Esophagus muscularis mucosa (tissue), 4 donors: ENCODE data around the gene TRPM8.

ENCODE experiments used
- EP300 ChIP-seq: sonication (generic); formaldehyde crosslinking; IDR thresholded peaks from one replicate; pipeline ENCODE4 v1.6.1; 2017; ENCODE audit warnings: antibody characterized with exemption
- POLR2A ChIP-seq: fragments of 450-650 bp; IDR thresholded peaks from one replicate; pipeline ENCODE4 v1.6.1; 2017; ENCODE audit warnings: antibody characterized with exemption, moderate library complexity, mild to moderate bottlenecking, low read depth
- POLR2AphosphoS5 ChIP-seq, 2 donors: sonication (generic); formaldehyde crosslinking; IDR thresholded peaks; one replicate each; pipeline ENCODE4 v1.6.1; 2017; ENCODE audit warnings: antibody characterized with exemption in 2 of 2
- TF ChIP-seq, protein P1 (sequence below), 3 experiments: fragments of 200-600 bp in 2 of 3; fragments of 450-650 bp in 1 of 3; sonication (generic) in 2 of 3; IDR thresholded peaks; one replicate each; pipeline ENCODE4 v1.5.1; 2017 to 2019; ENCODE audit warnings: antibody characterized with exemption in 3 of 3, mild to moderate bottlenecking in 2 of 3, moderate library complexity in 1 of 3

DNA sequence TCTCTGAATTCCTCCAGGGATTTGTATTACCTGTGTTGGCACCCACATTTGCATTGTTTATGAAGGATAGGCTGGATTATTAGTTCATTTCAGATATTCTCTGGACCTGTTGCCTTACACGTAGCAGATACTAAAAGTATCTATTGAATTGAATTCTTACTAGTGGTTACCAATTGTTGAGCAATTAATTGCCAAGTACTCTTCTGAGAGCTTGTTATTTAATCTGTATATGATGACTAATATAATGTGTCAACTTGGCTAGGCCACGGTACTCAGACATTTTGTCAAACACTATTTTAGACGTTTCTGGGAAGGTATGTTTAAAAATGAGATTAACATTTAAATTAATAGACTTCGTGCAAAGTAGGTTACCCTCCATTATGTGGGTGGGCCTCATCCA, 130.9 kb downstream of the TRPM8 start:
- TF ChIP-seq, protein P1, sequence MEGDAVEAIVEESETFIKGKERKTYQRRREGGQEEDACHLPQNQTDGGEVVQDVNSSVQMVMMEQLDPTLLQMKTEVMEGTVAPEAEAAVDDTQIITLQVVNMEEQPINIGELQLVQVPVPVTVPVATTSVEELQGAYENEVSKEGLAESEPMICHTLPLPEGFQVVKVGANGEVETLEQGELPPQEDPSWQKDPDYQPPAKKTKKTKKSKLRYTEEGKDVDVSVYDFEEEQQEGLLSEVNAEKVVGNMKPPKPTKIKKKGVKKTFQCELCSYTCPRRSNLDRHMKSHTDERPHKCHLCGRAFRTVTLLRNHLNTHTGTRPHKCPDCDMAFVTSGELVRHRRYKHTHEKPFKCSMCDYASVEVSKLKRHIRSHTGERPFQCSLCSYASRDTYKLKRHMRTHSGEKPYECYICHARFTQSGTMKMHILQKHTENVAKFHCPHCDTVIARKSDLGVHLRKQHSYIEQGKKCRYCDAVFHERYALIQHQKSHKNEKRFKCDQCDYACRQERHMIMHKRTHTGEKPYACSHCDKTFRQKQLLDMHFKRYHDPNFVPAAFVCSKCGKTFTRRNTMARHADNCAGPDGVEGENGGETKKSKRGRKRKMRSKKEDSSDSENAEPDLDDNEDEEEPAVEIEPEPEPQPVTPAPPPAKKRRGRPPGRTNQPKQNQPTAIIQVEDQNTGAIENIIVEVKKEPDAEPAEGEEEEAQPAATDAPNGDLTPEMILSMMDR (IDR thresholded peaks at IDR 0.05) = no peak
- TF ChIP-seq POLR2A (no peak), EP300 (no peak), POLR2AphosphoS5 (IDR thresholded peaks at IDR 0.05) (no peak)
